ENCODE measurements around the gene GDF7.

GDF7 gene

GRCh38 chr2:20649576-20649975 is 17.4 kb upstream of the GDF7 start:
- TF ChIP-seq FOXM1 (IDR thresholded peaks at IDR 0.05; ENCODE audit: borderline replicate concordance, low read depth) (no peak), EP300 (IDR thresholded peaks at IDR 0.05; ENCODE audit: borderline replicate concordance) (no peak), TEAD4 (IDR thresholded peaks at IDR 0.05) (no peak), ZBTB7A (IDR thresholded peaks at IDR 0.05; ENCODE audit: low read depth) (no peak), CEBPB (IDR thresholded peaks at IDR 0.05) (no peak), TCF12 (IDR thresholded peaks at IDR 0.05; ENCODE audit: low read depth) (no peak)
- TF ChIP-seq, protein P1, sequence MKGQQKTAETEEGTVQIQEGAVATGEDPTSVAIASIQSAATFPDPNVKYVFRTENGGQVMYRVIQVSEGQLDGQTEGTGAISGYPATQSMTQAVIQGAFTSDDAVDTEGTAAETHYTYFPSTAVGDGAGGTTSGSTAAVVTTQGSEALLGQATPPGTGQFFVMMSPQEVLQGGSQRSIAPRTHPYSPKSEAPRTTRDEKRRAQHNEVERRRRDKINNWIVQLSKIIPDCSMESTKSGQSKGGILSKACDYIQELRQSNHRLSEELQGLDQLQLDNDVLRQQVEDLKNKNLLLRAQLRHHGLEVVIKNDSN (IDR thresholded peaks at IDR 0.05): no peak

- TF ChIP-seq, protein P2, sequence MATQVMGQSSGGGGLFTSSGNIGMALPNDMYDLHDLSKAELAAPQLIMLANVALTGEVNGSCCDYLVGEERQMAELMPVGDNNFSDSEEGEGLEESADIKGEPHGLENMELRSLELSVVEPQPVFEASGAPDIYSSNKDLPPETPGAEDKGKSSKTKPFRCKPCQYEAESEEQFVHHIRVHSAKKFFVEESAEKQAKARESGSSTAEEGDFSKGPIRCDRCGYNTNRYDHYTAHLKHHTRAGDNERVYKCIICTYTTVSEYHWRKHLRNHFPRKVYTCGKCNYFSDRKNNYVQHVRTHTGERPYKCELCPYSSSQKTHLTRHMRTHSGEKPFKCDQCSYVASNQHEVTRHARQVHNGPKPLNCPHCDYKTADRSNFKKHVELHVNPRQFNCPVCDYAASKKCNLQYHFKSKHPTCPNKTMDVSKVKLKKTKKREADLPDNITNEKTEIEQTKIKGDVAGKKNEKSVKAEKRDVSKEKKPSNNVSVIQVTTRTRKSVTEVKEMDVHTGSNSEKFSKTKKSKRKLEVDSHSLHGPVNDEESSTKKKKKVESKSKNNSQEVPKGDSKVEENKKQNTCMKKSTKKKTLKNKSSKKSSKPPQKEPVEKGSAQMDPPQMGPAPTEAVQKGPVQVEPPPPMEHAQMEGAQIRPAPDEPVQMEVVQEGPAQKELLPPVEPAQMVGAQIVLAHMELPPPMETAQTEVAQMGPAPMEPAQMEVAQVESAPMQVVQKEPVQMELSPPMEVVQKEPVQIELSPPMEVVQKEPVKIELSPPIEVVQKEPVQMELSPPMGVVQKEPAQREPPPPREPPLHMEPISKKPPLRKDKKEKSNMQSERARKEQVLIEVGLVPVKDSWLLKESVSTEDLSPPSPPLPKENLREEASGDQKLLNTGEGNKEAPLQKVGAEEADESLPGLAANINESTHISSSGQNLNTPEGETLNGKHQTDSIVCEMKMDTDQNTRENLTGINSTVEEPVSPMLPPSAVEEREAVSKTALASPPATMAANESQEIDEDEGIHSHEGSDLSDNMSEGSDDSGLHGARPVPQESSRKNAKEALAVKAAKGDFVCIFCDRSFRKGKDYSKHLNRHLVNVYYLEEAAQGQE (IDR thresholded peaks at IDR 0.05; ENCODE audit: low read depth): no peak
- TF ChIP-seq, protein P3, sequence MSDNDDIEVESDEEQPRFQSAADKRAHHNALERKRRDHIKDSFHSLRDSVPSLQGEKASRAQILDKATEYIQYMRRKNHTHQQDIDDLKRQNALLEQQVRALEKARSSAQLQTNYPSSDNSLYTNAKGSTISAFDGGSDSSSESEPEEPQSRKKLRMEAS (IDR thresholded peaks at IDR 0.05): no peak
- no peak for TF ChIP-seq EP300 (IDR thresholded peaks at IDR 0.05; ENCODE audit: borderline replicate concordance)
Measured at GRCh38 chr2:20649976-20650375, 17.0 kb upstream of the GDF7 start.

DNA sequence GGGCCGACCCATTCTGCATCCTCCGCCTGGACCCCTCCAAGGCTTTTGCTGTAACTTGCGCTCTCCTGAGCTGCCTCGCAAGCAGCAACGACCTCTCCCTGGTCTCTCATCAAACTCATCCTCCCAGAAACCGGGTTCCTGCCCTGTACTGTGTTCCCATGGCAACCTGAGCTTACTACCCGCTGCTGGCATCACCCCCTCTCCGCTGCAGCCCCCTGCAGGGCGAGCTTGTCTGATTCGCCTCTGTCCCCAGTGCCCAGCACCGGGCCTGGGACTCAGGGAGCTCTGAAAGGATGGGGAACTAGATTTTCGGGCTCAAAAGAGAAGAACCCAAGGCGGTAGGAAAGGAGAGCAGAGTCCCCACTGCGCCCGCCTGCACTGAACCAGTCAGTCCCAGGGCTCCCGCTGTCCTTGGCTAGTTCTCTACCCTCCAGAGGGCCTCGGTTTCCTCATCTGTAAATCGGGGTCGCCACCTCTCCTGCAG is 16.5 kb upstream of the GDF7 start:
- TF ChIP-seq ZBTB7A (IDR thresholded peaks at IDR 0.05; ENCODE audit: low read depth): no peak
- no peak for TF ChIP-seq EP300 (IDR thresholded peaks at IDR 0.05; ENCODE audit: borderline replicate concordance)
- TF ChIP-seq, protein P3 (IDR thresholded peaks at IDR 0.05): no peak
- TF ChIP-seq FOXM1 (IDR thresholded peaks at IDR 0.05; ENCODE audit: borderline replicate concordance, low read depth): no peak
- TF ChIP-seq, protein P1 (IDR thresholded peaks at IDR 0.05): no peak
- TF ChIP-seq RAD21 (IDR thresholded peaks at IDR 0.05; ENCODE audit: low read depth): no peak

DNA sequence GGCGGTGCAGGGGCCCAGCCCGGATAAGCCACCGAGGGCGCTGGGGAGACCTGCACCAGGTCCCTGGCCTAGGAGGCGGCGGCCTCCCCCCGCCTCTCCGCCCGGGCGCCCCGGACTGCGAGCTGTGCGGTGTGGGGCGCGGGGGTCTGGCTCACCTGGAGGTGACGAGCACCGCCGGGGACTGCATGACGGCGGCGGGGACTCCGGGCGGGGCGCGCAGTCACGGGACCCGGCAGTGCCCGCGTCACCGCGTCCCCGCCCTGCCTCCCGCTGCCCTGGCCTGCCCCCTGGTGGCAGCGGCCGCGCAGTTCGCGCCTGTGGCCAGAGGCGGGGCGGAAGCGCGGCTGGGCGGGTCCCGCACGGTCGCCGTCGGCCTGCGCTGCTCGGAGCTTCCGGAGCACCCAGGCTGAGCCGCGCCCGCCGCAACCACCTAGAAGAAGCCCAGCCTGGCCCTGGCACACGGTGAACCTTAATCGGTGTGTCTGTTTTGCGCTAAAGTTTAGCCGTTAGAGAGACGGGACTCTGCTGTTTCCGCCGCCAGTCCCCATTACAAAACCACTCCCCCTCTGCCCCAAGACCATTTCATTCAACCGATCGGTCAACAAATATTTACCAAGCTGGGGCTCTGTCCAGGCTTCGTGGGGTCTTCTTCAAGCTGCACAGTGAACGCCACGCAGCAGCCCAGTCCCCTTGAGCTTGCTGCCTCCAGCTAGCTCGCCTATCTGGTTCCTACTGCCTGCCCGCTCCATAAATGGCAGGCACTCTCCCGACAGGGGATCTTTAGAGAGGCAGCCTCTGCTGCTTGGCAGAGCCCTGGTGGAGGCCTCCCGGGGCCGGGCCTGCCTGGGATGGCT is 15.8 kb upstream of the GDF7 start, which contains the start of gene HS1BP3:
Gene HS1BP3 (minus strand): TSS at position 222 of the 854 bp plus-strand sequence. CDS start 35 bp downstream, at position 187.
- peak; percentile 64 for TF ChIP-seq TAF1 (IDR thresholded peaks at IDR 0.05; ENCODE audit: low read depth)
- TF ChIP-seq FOXM1 (IDR thresholded peaks at IDR 0.05; ENCODE audit: borderline replicate concordance, low read depth): no peak
- no peak for TF ChIP-seq CEBPB (IDR thresholded peaks at IDR 0.05)
- peak; percentile 41; the same call in 1 of the 2 replicates for TF ChIP-seq CREB1 (IDR thresholded peaks at IDR 0.05; ENCODE audit: low read depth)
- no peak; the same call in 1 of the 2 replicates for TF ChIP-seq NFIC (IDR thresholded peaks at IDR 0.05)
- no peak for TF ChIP-seq EP300 (IDR thresholded peaks at IDR 0.05; ENCODE audit: borderline replicate concordance)
- TF ChIP-seq RAD21 (IDR thresholded peaks at IDR 0.05; ENCODE audit: low read depth): peak; percentile 56; the same call in 1 of the 2 replicates
- no peak for TF ChIP-seq TEAD4 (IDR thresholded peaks at IDR 0.05)
- TF ChIP-seq, protein P1 (IDR thresholded peaks at IDR 0.05): peak; percentile 89
- TF ChIP-seq, protein P2 (IDR thresholded peaks at IDR 0.05; ENCODE audit: low read depth): no peak
- TF ChIP-seq, protein P3 (IDR thresholded peaks at IDR 0.05): peak; percentile 51; the same call in 1 of the 2 replicates
- no peak for TF ChIP-seq EGR1 (IDR thresholded peaks at IDR 0.05)
- no peak; the same call in 1 of the 2 replicates for TF ChIP-seq TCF12 (IDR thresholded peaks at IDR 0.05; ENCODE audit: low read depth)
- TF ChIP-seq ZBTB7A (IDR thresholded peaks at IDR 0.05; ENCODE audit: low read depth): peak; percentile 67
- TF ChIP-seq YY1 (IDR thresholded peaks at IDR 0.05; ENCODE audit: low read depth): no peak

- TF ChIP-seq YY1 (IDR thresholded peaks at IDR 0.05; ENCODE audit: low read depth) (no peak), ZBTB7A (IDR thresholded peaks at IDR 0.05; ENCODE audit: low read depth) (no peak), TEAD4 (IDR thresholded peaks at IDR 0.05) (no peak), EGR1 (IDR thresholded peaks at IDR 0.05) (no peak), RAD21 (IDR thresholded peaks at IDR 0.05; ENCODE audit: low read depth) (no peak), EP300 (IDR thresholded peaks at IDR 0.05; ENCODE audit: borderline replicate concordance) (no peak), FOXM1 (IDR thresholded peaks at IDR 0.05; ENCODE audit: borderline replicate concordance, low read depth) (no peak), CEBPB (IDR thresholded peaks at IDR 0.05) (no peak)
- TF ChIP-seq, protein P1 (IDR thresholded peaks at IDR 0.05): no peak
Measured at GRCh38 chr2:20651731-20652099, 15.2 kb upstream of the GDF7 start.

Measured in Ishikawa (cell line).